GM12878 (cell line): ENCODE measurements around the gene DNASE1L1. TPM values are rescaled to one million over a fixed set of nuclear protein-coding genes. Genes with fewer than 3 reads are reported as not detected.
A peak's percentile ranks its signal among the peaks of the same experiment; 100 is the strongest.

Experiments
- ATAC-seq: fragments of 200-7000 bp; cut with Tn5 transposase; 3 replicates; pipeline ENCODE4 v1.9.1; 2020; ENCODE audit warnings: mild to moderate bottlenecking, moderate library complexity
- BruUV-seq: library from RNA; stranded (reverse); fragments of 400-500 nt; replicated peaks from 2 replicates; lab custom pipeline; 2021; lab: Mats Ljungman, UMichigan
- CTCF ChIA-PET: fragments of 300-600 bp; sonication (Branson Sonifier 250); formaldehyde crosslinking; extraction: SDS; loops from one replicate; lab custom pipeline; 2021; ENCODE audit warnings: inconsistent platforms; lab: Yijun Ruan, JAX
- POLR2A ChIA-PET: fragments of 350-600 bp; formaldehyde crosslinking; extraction: SDS; loops from one replicate; lab custom pipeline; 2021; ENCODE audit warnings: inconsistent platforms; lab: Charles Lee
- RAD21 ChIA-PET: fragments of 300-600 bp; sonication (Branson Sonifier 250); formaldehyde crosslinking; loops from one replicate; lab custom pipeline; 2023; ENCODE audit warnings: antibody characterized with exemption; ENCODE audit not compliant: unreplicated experiment; lab: Charles Lee
- SMC1A ChIA-PET: fragments of 300-600 bp; sonication (Branson Sonifier 250); formaldehyde crosslinking; loops from one replicate; lab custom pipeline; 2023; ENCODE audit not compliant: unreplicated experiment, uncharacterized antibody; lab: Charles Lee
- DNase-seq: peaks from one replicate; pipeline ENCODE4 v3.0.0-alpha.2; 2011; ENCODE audit warnings: low read depth, low spot score
- FAIRE-seq: peaks from 3 replicates; lab custom pipeline; 2011; peaks lifted over from hg19 to GRCh38; lab: Jason Lieb, UNC
- H2AFZ ChIP-seq: 2 replicates; pipeline ENCODE4 v1.6.0; 2011; ENCODE audit warnings: low read depth, low read length, control low read depth; ENCODE audit not compliant: control insufficient read depth
- H3K27ac ChIP-seq: 2 replicates; pipeline ENCODE4 v1.5.1; 2011; ENCODE audit warnings: control low read depth; ENCODE audit not compliant: control insufficient read depth, insufficient read depth
- H3K27me3 ChIP-seq, 2 experiments: replicated peaks in 1 of 2; 2 replicates each; pipeline versions ENCODE4 v1.6.0 to v1.6.1; 2011; ENCODE audit warnings: low read length in 1 of 2; ENCODE audit not compliant: control insufficient read depth in 2 of 2, insufficient read depth in 2 of 2
- H3K36me3 ChIP-seq, 2 experiments: 2 replicates each; pipeline ENCODE4 v1.5.1; 2011; ENCODE audit warnings: low read length in 1 of 2; ENCODE audit not compliant: control insufficient read depth in 2 of 2, insufficient read depth in 2 of 2
- H3K4me1 ChIP-seq: 2 replicates; pipeline ENCODE4 v1.6.1; 2011; ENCODE audit warnings: mild to moderate bottlenecking, low read length, moderate library complexity, mixed read lengths; ENCODE audit not compliant: control insufficient read depth, insufficient read depth
- H3K4me2 ChIP-seq: 2 replicates; pipeline ENCODE4 v1.6.0; 2011; ENCODE audit warnings: control low read depth; ENCODE audit not compliant: control insufficient read depth, insufficient read depth
- H3K4me3 ChIP-seq: fragments of 200-600 bp; sonication (generic); 2 replicates; pipeline ENCODE4 v1.5.1; 2016
- H3K79me2 ChIP-seq: 2 replicates; pipeline ENCODE4 v1.6.0; 2011; ENCODE audit warnings: low read length; ENCODE audit not compliant: control insufficient read depth, insufficient read depth
- H3K9ac ChIP-seq: 2 replicates; pipeline ENCODE4 v1.8.0; 2011; ENCODE audit warnings: low read length, control low read depth, mixed read lengths; ENCODE audit not compliant: control insufficient read depth, insufficient read depth
- H3K9me3 ChIP-seq: replicated peaks from 3 replicates; pipeline ENCODE4 v1.5.1; 2011; ENCODE audit warnings: mild to moderate bottlenecking, low read length; ENCODE audit not compliant: control insufficient read depth, insufficient read depth
- H4K20me1 ChIP-seq: 2 replicates; pipeline ENCODE4 v1.6.0; 2011; ENCODE audit not compliant: control insufficient read depth, insufficient read depth
- EED ChIP-seq: sonication (generic); IDR thresholded peaks from 2 replicates; pipeline ENCODE4 v1.6.1; 2016; ENCODE audit warnings: antibody characterized with exemption, low read depth
- MLLT1 ChIP-seq: fragments of 450-650 bp; IDR thresholded peaks from 2 replicates; pipeline ENCODE4 v1.6.1; 2016; ENCODE audit warnings: mild to moderate bottlenecking
- WGBS: methylation state at CpG from one replicate; pipeline ENCODE4 v1.1.6; 2016; ENCODE audit warnings: low lambda C conversion rate; ENCODE audit not compliant: insufficient replicate concordance, insufficient coverage; ENCODE audit errors: missing lambda C conversion rate; 5-methylcytosine and 5-hydroxymethylcytosine counted together
- in situ Hi-C: fragments of 300-500 bp; cut with MboI; formaldehyde crosslinking; loops from 9 replicates; pipeline ENCODE4 v1.14.3; 2018; ENCODE audit warnings: mixed read lengths
- intact Hi-C: fragments of 100-400 bp; cut with micrococcal nuclease; formaldehyde crosslinking; loops from one replicate; pipeline ENCODE4 v1.14.2; 2022; ENCODE audit not compliant: unreplicated experiment
- polyA plus RNA-seq, 11 experiments: library from polyadenylated mRNA; depleted of rRNA in 4 of 11; unstranded in 6 of 11; stranded (reverse) in 5 of 11; fragments of >200 nt; fragmentation: Nextera tagmentation in 4 of 11; fragmentation: Illumina TruSeq in 1 of 11; extraction: Ambion mirVana in 4 of 11; extraction: Trizol in 1 of 11; gene quantifications; 1 replicate in 1 of 11; 2 replicates in 10 of 11; pipeline versions ENCODE4 v1.2.1 to v1.2.3, GENCODE V29; 2011 to 2016; ENCODE audit warnings: inconsistent platforms in 2 of 11, missing spikeins in 2 of 11, low read depth in 1 of 11
- total RNA-seq, 4 experiments: library from RNA; depleted of rRNA in 3 of 4; stranded (reverse); fragments of >200 nt in 3 of 4; fragmentation: Illumina TruSeq in 1 of 4; extraction: Trizol in 1 of 4; gene quantifications; 2 replicates each; pipeline versions ENCODE4 v1.2.1 to v1.2.3, GENCODE V29; 2013 to 2021

DNASE1L1 gene
- total and polyA plus RNA-seq, 10 of the 15 experiments (the other 5 are each of a cell fraction or from before 2014, with no cell fraction given) = 0.60 to 22.7 (median 6.8) TPM

- SMC1A ChIA-PET = no interaction called here
- Histone ChIP-seq H3K4me2 (peak overlapping the region; percentile 84), H3K9ac (peak overlapping the region; percentile 56; the same call in 1 of the 2 replicates), H3K27ac (no peak overlapping the region), H3K27me3 (no peaks in the 10 kb centered on the region), H3K4me1 (no peaks in the 10 kb centered on the region), H3K9me3 (no peaks in the 10 kb centered on the region; the same call in 2 of the 3 replicates), H3K36me3 (peaks cover 0 to 5% of the 10 kb centered on the region in 2 experiments; a peak in 1 of 4 replicates)
- CTCF ChIA-PET = no interaction called here
- intact Hi-C loops = loop anchor here (5.0 kb wide), 2 partner anchors 39 to 41 kb away; partner anchors contain the start of genes LAGE3 and RPL10
- no peak for FAIRE-seq
- no TSS peak for BruUV-seq
- TF ChIP-seq EED (no peak), MLLT1 (peak; percentile 54; the same call in 1 of the 2 replicates)
- TF ChIP-seq, all 136 proteins: peak for 1
- RAD21 ChIA-PET = no interaction called here
- WGBS = 61% methylated on average over 28 of the region's 28 CpGs
- DNase-seq (no peak), ATAC-seq (no peak)
- in situ Hi-C loops = no loop called here
- POLR2A ChIA-PET = interaction anchor here (0.7 to 1.7 kb wide), 4 partner anchors 11 to 52 kb away, joined by 3 read pairs; partner anchors contain the start of genes RPL10 and SLC10A3
- Histone ChIP-seq H2AFZ (no peak overlapping the region), H3K4me3 (peak overlapping the region; percentile 74), H4K20me1 (no peaks in the 10 kb centered on the region), H3K79me2 (peaks cover 21% of the 10 kb centered on the region)
Observed at GRCh38 chrX:154437971-154438893, 29.2 kb upstream of the DNASE1L1 start.
